ENCODE results near the gene CFAP61. TPM values are rescaled to one million over a fixed set of nuclear protein-coding genes. Genes with fewer than 3 reads are reported as not detected.

CFAP61 gene
- total RNA-seq, 1 experiment from 2014 or later, result not detected

- no TSS peak for BruUV-seq (replicated peaks)
- no peaks in the 10 kb centered on the region for H3K36me3 ChIP-seq (ENCODE audit: low read depth, low read length)
- intact Hi-C loops (cut with micrococcal nuclease), result no loop called here
- no peak for ATAC-seq
- H3K27me3 ChIP-seq (ENCODE audit: low read length), result peaks cover 15% of the 10 kb centered on the region
- no peaks in the 10 kb centered on the region for H3K9me2 ChIP-seq (replicated peaks; ENCODE audit: low read length)
- ChIA-PET CTCF (no interaction called here), POLR2A (ENCODE audit: unreplicated experiment) (no interaction called here)
- no peak overlapping the region for H3K27ac ChIP-seq (ENCODE audit: low read length)
- H3K4me1 ChIP-seq (ENCODE audit: insufficient read depth, low read length), result no peaks in the 10 kb centered on the region
- no peaks in the 10 kb centered on the region for H3F3A ChIP-seq (ENCODE audit: low read length, unreplicated experiment)
- TF ChIP-seq EZH2 (IDR thresholded peaks at IDR 0.05; ENCODE audit: low read length, unreplicated experiment), result no peak
- TF ChIP-seq EZH2phosphoT487 (IDR thresholded peaks at IDR 0.05; ENCODE audit: borderline replicate concordance, low read length), result no peak
- TF ChIP-seq, protein P1, sequence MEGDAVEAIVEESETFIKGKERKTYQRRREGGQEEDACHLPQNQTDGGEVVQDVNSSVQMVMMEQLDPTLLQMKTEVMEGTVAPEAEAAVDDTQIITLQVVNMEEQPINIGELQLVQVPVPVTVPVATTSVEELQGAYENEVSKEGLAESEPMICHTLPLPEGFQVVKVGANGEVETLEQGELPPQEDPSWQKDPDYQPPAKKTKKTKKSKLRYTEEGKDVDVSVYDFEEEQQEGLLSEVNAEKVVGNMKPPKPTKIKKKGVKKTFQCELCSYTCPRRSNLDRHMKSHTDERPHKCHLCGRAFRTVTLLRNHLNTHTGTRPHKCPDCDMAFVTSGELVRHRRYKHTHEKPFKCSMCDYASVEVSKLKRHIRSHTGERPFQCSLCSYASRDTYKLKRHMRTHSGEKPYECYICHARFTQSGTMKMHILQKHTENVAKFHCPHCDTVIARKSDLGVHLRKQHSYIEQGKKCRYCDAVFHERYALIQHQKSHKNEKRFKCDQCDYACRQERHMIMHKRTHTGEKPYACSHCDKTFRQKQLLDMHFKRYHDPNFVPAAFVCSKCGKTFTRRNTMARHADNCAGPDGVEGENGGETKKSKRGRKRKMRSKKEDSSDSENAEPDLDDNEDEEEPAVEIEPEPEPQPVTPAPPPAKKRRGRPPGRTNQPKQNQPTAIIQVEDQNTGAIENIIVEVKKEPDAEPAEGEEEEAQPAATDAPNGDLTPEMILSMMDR (conservative IDR thresholded peaks at IDR 0.05; ENCODE audit: low read depth, low read length), result no peak
- H3K79me2 ChIP-seq (ENCODE audit: low read length), result no peaks in the 10 kb centered on the region
- no peak overlapping the region for H2AFZ ChIP-seq (ENCODE audit: low read length)
- H3K4me3 ChIP-seq (ENCODE audit: low read length), result no peak overlapping the region
- no peaks in the 10 kb centered on the region for H4K20me1 ChIP-seq (ENCODE audit: low read length)
- DNase-seq, result no peak
- H3K9ac ChIP-seq (ENCODE audit: low read length), result no peak overlapping the region
- no peak overlapping the region for H3K4me2 ChIP-seq (ENCODE audit: low read length)
- no peaks in the 10 kb centered on the region for H3K9me3 ChIP-seq (ENCODE audit: low read length)
These were observed 243.5 kb downstream of the CFAP61 start for GRCh38 chr20:20295621-20296498.

- Histone ChIP-seq H3K4me3 (ENCODE audit: low read length) (no peak overlapping the region), H2AFZ (ENCODE audit: low read length) (no peak overlapping the region), H3K9ac (ENCODE audit: low read length) (no peak overlapping the region), H3K4me2 (ENCODE audit: low read length) (no peak overlapping the region), H3K27me3 (ENCODE audit: low read length) (peaks cover 19% of the 10 kb centered on the region), H4K20me1 (ENCODE audit: low read length) (no peaks in the 10 kb centered on the region), H3F3A (ENCODE audit: low read length, unreplicated experiment) (no peaks in the 10 kb centered on the region), H3K9me3 (ENCODE audit: low read length) (no peaks in the 10 kb centered on the region), H3K36me3 (ENCODE audit: low read depth, low read length) (no peaks in the 10 kb centered on the region), H3K79me2 (ENCODE audit: low read length) (no peaks in the 10 kb centered on the region), H3K4me1 (ENCODE audit: insufficient read depth, low read length) (no peaks in the 10 kb centered on the region), H3K9me2 (replicated peaks; ENCODE audit: low read length) (no peaks in the 10 kb centered on the region), H3K27ac (ENCODE audit: low read length) (no peak overlapping the region)
- ATAC-seq (no peak), DNase-seq (no peak)
- ChIA-PET POLR2A (ENCODE audit: unreplicated experiment) (no interaction called here), CTCF (no interaction called here)
- TF ChIP-seq EZH2phosphoT487 (IDR thresholded peaks at IDR 0.05; ENCODE audit: borderline replicate concordance, low read length), result no peak
- TF ChIP-seq, protein P1 (conservative IDR thresholded peaks at IDR 0.05; ENCODE audit: low read depth, low read length), result no peak
- no peak for TF ChIP-seq EZH2 (IDR thresholded peaks at IDR 0.05; ENCODE audit: low read length, unreplicated experiment)
- intact Hi-C loops (cut with micrococcal nuclease), result no loop called here
- no TSS peak for BruUV-seq (replicated peaks)
These were observed 244.8 kb downstream of the CFAP61 start for GRCh38 chr20:20297181-20297580.

DNA sequence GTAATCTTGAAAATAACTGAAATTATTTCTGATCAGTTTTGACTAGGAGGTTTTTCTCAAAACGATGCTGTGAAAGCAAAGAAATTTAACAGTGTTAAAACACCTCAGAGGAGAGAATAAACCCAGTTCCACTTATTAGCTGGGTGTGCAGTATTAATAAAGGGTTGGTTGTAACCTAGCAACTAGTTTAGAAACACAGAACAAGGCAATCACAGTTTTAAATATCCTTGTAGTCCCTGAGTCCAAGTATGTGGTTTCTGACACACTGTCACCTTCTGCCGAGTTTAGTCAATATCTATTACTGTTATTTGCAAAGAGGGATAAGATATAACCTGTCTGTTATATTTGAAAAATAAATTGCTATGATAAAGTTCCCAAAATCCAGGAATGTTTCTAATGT is 245.4 kb downstream of the CFAP61 start:
- peaks cover 25% of the 10 kb centered on the region for H3K27me3 ChIP-seq (ENCODE audit: low read length)
- H4K20me1 ChIP-seq (ENCODE audit: low read length), result no peaks in the 10 kb centered on the region
- H3K4me2 ChIP-seq (ENCODE audit: low read length), result no peak overlapping the region
- no peak overlapping the region for H2AFZ ChIP-seq (ENCODE audit: low read length)
- no TSS peak for BruUV-seq (replicated peaks)
- TF ChIP-seq EZH2 (IDR thresholded peaks at IDR 0.05; ENCODE audit: low read length, unreplicated experiment) (no peak), EZH2phosphoT487 (IDR thresholded peaks at IDR 0.05; ENCODE audit: borderline replicate concordance, low read length) (no peak)
- TF ChIP-seq, protein P1 (conservative IDR thresholded peaks at IDR 0.05; ENCODE audit: low read depth, low read length), result no peak
- intact Hi-C loops (cut with micrococcal nuclease), result no loop called here
- no peaks in the 10 kb centered on the region for H3F3A ChIP-seq (ENCODE audit: low read length, unreplicated experiment)
- no peaks in the 10 kb centered on the region for H3K9me2 ChIP-seq (replicated peaks; ENCODE audit: low read length)
- no peaks in the 10 kb centered on the region for H3K79me2 ChIP-seq (ENCODE audit: low read length)
- no peaks in the 10 kb centered on the region for H3K9me3 ChIP-seq (ENCODE audit: low read length)
- CTCF ChIA-PET, result no interaction called here
- no peaks in the 10 kb centered on the region for H3K4me1 ChIP-seq (ENCODE audit: insufficient read depth, low read length)
- DNase-seq (no peak), ATAC-seq (no peak)
- POLR2A ChIA-PET (ENCODE audit: unreplicated experiment), result no interaction called here
- no peaks in the 10 kb centered on the region for H3K36me3 ChIP-seq (ENCODE audit: low read depth, low read length)
- H3K27ac ChIP-seq (ENCODE audit: low read length), result no peak overlapping the region
- no peak overlapping the region for H3K9ac ChIP-seq (ENCODE audit: low read length)
- no peak overlapping the region for H3K4me3 ChIP-seq (ENCODE audit: low read length)
